GM18868 (cell line): ENCODE data around the gene WDR54.
"Not testable (repeated sequence)": the region's sequence is repeated elsewhere in the genome, so short reads cannot be mapped to it uniquely, and the experiment has no call there.

Source experiments
- ATAC-seq: cut with Tn5 transposase; IDR thresholded peaks from one replicate; pipeline ENCODE4 v1.9.1; 2021; ENCODE audit warnings: mild to moderate bottlenecking, moderate library complexity; ENCODE audit not compliant: unreplicated experiment

WDR54 gene

GRCh38 chr2:74401891-74402290 is 19.6 kb upstream of the WDR54 start:
- ATAC-seq: no peak

DNA sequence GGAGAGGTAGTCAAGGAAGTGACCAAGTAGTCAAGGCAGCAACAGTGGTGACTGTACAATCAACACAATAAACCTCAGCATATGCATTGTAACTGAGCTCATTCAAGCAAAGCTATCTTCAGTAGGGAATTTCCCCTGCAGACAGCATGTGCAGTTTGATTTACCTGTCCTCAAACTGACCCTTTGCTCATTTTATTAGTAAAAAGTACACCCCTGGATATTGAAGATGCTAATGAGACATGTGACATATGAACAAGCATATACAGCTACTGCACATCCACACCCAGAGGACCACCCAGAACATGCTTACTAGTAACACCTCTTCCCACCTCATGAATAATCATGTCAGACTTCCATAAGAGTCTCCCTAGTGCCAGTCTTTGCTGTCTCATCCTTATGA is 15.5 kb upstream of the WDR54 start:
- peak; percentile 96 for ATAC-seq

GRCh38 chr2:74407682-74408081 is 13.8 kb upstream of the WDR54 start:
- ATAC-seq: no peak

DNA sequence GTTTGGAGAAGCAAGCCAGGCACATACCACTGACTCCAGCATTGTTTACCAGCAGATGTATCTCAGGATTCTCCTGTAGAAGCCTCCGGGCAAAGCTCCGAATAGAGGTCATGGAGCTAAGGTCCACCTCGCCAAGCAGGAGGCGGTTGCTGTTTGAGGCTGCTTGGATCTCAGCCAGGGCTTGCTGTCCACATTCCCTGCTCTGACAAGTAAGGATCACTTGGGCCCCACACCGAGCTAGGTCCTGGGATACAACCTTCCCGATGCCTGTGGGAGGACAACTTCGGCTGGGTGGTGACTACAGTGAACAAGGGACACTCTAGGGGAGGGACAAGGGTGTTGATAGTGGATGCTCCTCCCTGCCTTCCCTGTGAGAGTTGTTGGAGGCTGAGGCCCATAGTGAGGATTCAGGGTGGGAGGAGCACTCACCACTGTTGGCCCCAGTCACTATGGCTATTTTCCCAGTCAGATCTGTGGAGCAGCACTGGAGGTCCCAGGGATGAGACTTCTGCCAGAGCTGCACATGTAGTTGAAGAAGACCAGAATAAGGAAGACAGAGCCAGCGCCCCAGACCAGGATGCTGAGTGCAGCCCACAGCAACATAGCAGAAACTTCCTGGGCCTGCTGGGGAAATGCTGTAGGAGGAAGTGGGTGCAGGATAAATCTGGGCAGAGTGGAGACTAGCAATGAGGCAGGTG is 8.4 kb upstream of the WDR54 start:
- no peak for ATAC-seq

GRCh38 chr2:74414441-74414840 is 7.1 kb upstream of the WDR54 start:
- ATAC-seq: no peak

GRCh38 chr2:74414881-74415761 is 6.4 kb upstream of the WDR54 start:
- ATAC-seq: peak; percentile 43

DNA sequence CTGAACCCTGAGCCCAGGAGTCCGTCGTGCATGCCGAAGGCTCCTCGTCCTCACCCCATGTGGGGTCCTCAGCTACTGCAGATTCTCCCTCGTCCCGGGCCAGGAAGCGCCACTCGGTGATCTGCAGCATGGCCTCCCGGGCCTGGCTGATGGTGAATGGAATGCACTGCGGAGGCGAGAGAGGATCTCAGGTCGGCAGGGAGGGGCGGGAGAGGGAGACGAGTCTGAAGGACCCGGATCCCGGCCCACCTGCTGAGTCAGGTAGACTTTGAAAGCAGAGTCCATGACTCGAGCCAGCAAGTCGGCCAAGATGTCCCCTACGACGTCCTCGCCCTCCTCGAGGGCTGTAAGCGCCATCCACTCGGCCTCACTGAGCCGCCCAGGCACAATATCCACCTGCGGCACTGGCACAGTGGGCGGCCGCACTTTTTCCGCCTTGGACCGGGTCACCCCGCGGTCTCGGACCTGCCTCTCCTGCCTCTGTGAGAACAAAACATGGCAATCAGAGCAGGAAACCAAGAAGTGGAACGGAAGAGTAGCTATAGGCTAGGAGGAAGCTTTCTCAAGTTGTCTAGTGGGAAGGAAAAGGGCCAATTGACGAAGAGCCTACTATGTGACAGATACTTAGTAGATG is 5.7 kb upstream of the WDR54 start:
- peak; percentile 20 for ATAC-seq

GRCh38 chr2:74416778-74417177 is 4.8 kb upstream of the WDR54 start:
- ATAC-seq: no peak

DNA sequence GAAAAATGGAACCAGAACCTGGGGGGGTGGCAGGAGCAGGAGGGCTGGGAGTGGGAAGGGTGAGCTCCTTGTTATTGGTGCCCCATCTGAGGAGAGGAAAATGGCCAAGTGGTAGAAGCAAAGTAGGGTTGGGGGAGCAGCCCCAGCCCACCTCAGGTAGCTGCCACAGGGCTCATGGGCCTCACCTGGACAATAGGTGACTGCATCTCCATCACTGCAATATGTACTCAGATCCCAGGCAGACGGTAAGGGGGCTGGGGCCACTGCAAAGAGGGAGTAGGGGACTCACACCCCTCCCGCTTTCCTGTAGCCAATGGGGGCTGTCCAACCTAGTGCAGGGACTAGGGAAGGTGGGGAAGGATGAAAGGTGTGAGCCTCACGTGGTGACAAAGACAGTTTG is 4.3 kb upstream of the WDR54 start:
- ATAC-seq: no peak

DNA sequence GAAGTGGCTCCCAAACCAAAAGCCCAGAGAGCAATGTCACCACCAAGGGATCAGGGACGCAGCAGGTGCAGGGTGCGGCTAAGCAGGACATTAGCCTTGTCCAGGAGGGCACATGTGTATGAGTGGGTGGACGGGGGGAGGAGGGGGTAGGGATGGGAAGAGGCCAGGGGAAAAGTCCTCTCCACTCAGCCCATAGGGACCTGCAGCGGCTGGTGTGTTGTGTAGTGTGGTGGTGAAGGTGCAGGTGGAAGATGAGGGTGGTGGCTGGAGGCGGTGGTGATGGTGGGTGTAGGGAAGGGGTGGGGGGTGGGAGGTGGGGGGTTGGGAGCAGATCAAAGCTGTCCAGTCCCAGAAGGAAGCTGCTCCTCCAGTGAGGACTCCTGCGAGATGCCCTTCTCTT is 3.8 kb upstream of the WDR54 start:
- ATAC-seq: no peak

- no peak for ATAC-seq
These were observed 3.2 kb upstream of the WDR54 start for GRCh38 chr2:74418312-74418711.

- no peak for ATAC-seq
These were observed 2.2 kb upstream of the WDR54 start for GRCh38 chr2:74419345-74419744.

DNA sequence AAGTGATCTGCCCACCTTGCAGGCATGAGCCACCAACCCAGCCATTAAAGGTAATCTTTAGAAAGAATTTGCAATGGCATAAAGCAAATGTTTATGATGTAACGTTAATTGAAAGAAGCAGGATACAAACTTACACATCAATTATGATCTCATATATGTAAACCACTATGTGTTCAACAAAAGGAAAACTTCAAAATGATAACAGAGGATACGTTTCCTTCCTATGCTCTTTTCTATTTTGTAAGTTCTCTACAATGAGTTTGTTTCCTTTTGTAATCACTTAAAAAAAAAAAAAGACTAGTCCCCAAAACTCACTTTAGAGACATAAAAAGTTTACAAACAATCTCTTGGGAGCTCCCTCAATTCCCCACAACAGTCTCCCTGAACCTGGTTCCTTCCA is 1.5 kb upstream of the WDR54 start:
- no peak for ATAC-seq

DNA sequence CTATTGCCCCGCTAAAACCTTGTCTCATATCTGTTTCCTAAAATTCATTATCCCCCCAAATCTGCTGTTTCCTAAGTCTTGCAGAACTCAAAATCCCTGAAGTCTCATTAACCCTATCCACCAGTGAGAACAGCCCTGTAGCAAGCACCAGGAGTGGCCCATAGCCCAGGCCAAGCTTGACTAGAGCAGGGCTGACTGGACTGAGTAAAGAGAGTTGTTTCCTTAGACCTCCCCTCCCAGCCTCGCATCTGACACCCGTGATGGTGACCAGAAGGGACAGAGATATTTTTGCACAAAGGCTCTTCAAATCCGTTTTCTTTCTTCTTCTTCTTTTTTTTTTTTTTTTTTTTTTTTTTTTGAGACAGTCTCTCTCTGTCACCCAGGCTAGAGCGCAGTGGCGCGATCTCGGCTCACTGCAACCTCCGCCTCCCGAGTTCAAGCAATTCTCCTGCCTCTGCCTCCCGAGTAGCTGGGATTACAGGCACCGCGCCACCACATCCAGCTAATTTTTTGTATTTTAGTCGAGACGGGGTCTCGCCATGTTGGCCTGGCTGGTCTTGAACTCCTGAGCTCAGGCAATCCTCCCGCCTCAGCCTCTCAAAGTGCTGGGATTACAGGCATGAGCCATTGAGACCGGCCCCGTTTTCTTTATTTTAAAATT is 957 bp upstream of the WDR54 start:
- ATAC-seq: not testable (repeated sequence)

DNA sequence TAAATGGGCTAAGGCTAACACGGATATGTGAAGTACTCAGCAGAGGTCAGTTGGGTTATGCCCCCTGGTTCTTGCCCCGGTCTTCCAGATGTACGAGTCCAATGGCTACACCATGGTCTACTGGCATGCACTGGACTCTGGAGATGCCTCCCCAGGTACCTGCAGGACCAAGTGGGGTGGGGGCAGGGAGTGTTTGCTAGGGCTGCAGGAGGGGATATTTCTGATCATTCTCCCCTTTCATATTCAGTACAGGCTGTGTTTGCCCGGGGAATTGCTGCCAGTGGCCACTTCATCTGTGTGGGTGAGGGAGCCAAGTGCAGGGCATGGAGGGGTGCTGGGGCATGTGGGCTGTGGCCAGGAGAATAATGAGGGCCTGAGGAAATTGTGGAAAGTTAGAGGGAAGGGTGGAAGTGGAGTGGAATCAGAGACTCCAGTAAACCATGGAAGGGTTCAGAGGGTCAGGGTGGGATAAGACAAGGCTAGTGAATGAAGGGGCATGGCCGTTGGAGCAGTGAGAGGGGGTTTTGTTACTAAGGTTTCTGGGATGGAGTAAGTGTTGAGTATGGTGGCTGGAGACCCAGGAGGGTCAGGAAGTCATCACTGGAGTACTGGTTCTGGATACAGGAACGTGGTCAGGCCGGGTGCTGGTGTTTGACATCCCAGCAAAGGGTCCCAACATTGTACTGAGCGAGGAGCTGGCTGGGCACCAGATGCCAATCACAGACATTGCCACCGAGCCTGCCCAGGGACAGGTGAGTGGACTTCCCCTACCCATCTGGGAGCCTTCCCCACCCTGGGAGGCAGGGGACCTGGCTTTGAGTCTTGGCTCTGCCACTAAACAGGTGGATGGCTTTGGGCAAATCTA is 1.9 kb downstream of the WDR54 start:
- no peak for ATAC-seq

- no peak for ATAC-seq
These were observed 2.8 kb downstream of the WDR54 start for GRCh38 chr2:74424139-74424992.

DNA sequence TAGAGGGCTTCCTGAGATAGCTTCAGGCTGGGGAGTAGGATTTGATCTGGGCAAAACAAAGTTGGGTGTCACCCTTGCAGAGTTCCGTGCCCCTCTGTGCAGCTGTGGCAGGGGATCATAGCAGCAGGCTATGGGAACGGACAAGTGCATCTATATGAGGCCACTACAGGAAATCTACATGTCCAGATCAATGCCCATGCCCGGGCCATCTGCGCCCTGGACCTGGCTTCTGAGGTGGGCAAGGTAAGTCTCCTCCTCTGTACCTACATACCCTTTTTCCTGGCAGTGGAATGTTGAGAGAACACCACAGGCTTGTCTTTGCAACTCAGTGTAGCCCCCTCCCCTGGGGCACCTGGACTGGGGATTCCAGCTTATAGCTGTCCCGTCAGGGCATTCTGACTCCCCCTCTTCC is 3.5 kb downstream of the WDR54 start:
- ATAC-seq: no peak

GRCh38 chr2:74425523-74425922 is 4.0 kb downstream of the WDR54 start:
- no peak for ATAC-seq

DNA sequence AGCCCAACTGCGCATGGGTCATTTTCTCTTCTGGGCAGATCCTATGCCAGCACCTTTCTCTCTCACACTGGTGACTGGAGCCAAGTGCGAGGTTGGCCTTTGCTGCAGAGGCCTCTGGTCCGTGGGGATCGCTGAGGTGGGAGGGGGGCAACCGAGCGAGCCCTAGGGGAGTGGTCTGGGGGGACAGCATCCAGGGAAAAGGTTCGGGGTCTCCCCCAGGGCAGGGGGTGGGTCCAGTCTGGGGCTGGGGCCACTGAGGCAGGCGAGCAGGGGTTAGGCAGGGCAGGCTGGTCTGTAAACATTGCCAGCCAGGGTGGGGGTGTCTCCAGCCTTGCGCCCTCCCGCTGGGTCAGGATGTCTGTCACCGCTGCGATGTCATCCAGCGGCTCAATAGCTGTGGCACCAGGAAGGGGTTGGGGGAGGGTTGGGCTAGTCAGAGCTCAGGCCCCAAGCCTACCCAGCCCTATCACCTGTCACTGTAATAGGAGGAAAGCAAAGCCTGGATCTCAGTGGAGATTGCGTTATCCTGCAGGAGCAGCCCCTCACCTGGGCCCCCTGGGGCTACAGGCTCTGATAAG is 4.7 kb downstream of the WDR54 start:
- ATAC-seq: no peak
